Fibroblast of skin of right quadriceps (primary cell): ENCODE data around the gene SLC6A3.
"Not testable (repeated sequence)": the region's sequence is repeated elsewhere in the genome, so short reads cannot be mapped to it uniquely, and the experiment has no call there.

Experiments
- DNase-seq: peaks from one replicate; pipeline ENCODE4 v3.0.0-alpha.2; 2013

SLC6A3 gene

GRCh38 chr5:1385395-1386273 lies 59.6 kb downstream of the SLC6A3 start:
- peak; percentile 9 for DNase-seq

- no peak for DNase-seq
These were observed 60.7 kb downstream of the SLC6A3 start for GRCh38 chr5:1384521-1384920.

GRCh38 chr5:1383886-1384401 lies 61.3 kb downstream of the SLC6A3 start:
- no peak for DNase-seq

GRCh38 chr5:1383344-1383743 lies 61.9 kb downstream of the SLC6A3 start:
- no peak for DNase-seq

GRCh38 chr5:1382248-1382700 lies 63.0 kb downstream of the SLC6A3 start:
- no peak for DNase-seq

- no peak for DNase-seq
These were observed 63.6 kb downstream of the SLC6A3 start for GRCh38 chr5:1381370-1382247.

- no peak for DNase-seq
These were observed 64.3 kb downstream of the SLC6A3 start for GRCh38 chr5:1380910-1381309.

GRCh38 chr5:1380011-1380817 lies 65.0 kb downstream of the SLC6A3 start:
- no peak for DNase-seq

- DNase-seq, result no peak
These were observed 66.2 kb downstream of the SLC6A3 start for GRCh38 chr5:1378866-1379659.

GRCh38 chr5:1378096-1378495 lies 67.1 kb downstream of the SLC6A3 start:
- no peak for DNase-seq

GRCh38 chr5:1376981-1377380 lies 68.3 kb downstream of the SLC6A3 start:
- no peak for DNase-seq

- no peak for DNase-seq
These were observed 69.1 kb downstream of the SLC6A3 start for GRCh38 chr5:1375871-1376810.

- no peak for DNase-seq
These were observed 70.6 kb downstream of the SLC6A3 start for GRCh38 chr5:1374679-1375055.

- DNase-seq, result no peak
These were observed 71.1 kb downstream of the SLC6A3 start for GRCh38 chr5:1374030-1374678.

- DNase-seq, result not testable (repeated sequence)
These were observed 73.3 kb downstream of the SLC6A3 start for GRCh38 chr5:1371972-1372342.

GRCh38 chr5:1371218-1371971 lies 73.8 kb downstream of the SLC6A3 start:
- no peak for DNase-seq

- no peak for DNase-seq
These were observed 75.2 kb downstream of the SLC6A3 start for GRCh38 chr5:1370006-1370405.

GRCh38 chr5:1368756-1369155 lies 76.5 kb downstream of the SLC6A3 start:
- DNase-seq, result no peak

- no peak for DNase-seq
These were observed 77.0 kb downstream of the SLC6A3 start for GRCh38 chr5:1368236-1368635.
